ENCODE measurements around the gene STK33.

STK33 gene

DNA sequence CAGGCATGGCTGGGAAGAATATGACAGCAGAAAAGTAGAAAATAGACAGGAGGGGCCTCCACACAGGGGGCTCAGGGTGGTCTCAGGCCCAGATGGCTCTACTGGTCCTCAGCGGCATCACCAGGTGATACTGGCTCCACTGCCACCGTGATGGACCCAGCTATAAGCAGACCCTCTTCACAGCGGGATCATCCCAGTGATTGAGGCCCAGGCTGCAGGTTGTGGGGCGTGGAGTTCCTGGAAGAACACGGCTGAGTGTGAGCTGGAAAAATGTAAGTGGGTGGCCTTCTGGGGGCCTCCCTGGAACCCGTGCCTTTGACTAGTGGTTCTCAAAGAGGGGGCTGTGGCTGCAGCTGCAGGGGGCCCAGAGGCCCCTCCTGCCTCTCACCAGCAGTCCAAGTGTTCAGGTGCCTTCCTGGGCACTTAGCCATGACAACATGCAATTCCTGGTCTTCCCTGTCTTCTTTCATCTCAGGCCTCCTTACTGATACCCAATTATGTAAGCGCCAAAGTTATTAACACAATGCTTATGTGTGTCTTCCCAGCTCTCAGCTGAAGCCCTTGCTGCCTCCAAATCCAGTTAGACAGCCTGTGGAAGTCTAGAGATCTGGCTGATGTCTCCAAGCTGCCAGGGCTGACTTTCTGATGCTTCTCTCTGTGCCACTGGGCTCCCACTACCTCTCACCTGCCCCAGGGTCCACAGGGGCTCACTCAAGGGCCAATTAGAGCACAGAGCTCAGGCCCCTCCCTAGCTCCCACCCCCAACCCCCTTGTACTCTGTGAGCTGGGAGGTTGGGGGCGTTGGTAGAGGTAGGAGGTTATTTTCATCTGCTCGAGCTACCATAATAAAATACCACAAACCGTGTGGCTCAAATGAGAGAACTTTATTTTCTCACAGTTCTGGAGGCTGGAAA lies 220.3 kb downstream of the STK33 start:
- no peak for DNase-seq (ENCODE audit: low read depth in 2 of 2)

GRCh38 chr11:8372641-8373381 lies 221.2 kb downstream of the STK33 start:
- DNase-seq (ENCODE audit: low read depth in 2 of 2): no peak

DNA sequence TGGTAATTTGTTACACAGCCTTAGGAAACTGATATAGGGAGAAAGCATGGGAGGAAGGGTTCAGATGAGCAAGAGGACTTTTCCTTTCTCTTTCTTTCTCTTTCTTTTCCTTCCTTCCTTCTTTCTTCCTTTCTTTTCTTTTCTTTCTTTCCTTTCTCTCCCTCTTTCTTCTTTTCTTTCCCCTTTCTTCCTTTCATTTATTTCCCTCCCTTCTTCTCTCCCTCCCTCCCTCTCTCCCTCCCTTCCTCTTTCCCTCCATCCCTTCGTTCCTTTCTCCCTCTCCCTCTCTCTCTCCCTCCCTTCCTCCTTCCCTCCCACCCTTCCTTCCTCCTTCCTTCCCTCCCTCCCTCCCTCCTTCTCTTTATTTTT lies 222.5 kb downstream of the STK33 start:
- no peak for DNase-seq (ENCODE audit: low read depth in 2 of 2)

- no peak for DNase-seq (ENCODE audit: low read depth in 2 of 2)
These were observed 223.1 kb downstream of the STK33 start for GRCh38 chr11:8370812-8371515.

GRCh38 chr11:8369592-8370205 lies 224.3 kb downstream of the STK33 start:
- no peak for DNase-seq (ENCODE audit: low read depth in 2 of 2)

GRCh38 chr11:8368772-8369171 lies 225.3 kb downstream of the STK33 start:
- no peak for DNase-seq (ENCODE audit: low read depth in 2 of 2)

- no peak for DNase-seq (ENCODE audit: low read depth in 2 of 2)
These were observed 225.8 kb downstream of the STK33 start for GRCh38 chr11:8368194-8368593.

DNA sequence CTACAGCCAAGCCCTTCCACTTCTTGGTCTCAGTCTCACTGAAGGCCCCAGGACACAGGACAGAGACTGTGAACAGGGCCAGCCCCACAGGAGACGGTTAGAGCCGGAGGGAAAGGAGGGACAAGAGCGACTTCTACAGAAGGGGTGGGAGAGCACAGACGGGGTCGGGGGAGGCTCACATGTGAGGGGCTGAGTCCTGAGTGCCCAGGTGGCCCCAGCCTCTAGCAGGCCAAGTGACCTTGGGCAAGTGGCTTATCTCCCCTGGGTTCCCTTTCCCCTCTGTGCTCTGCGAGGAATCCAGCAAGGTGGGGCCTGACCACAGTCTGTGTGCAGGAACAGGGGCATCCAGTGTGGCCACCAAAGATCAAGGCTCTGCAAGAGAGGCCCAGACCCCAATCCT lies 227.7 kb downstream of the STK33 start:
- DNase-seq (ENCODE audit: low read depth in 2 of 2): no peak

DNA sequence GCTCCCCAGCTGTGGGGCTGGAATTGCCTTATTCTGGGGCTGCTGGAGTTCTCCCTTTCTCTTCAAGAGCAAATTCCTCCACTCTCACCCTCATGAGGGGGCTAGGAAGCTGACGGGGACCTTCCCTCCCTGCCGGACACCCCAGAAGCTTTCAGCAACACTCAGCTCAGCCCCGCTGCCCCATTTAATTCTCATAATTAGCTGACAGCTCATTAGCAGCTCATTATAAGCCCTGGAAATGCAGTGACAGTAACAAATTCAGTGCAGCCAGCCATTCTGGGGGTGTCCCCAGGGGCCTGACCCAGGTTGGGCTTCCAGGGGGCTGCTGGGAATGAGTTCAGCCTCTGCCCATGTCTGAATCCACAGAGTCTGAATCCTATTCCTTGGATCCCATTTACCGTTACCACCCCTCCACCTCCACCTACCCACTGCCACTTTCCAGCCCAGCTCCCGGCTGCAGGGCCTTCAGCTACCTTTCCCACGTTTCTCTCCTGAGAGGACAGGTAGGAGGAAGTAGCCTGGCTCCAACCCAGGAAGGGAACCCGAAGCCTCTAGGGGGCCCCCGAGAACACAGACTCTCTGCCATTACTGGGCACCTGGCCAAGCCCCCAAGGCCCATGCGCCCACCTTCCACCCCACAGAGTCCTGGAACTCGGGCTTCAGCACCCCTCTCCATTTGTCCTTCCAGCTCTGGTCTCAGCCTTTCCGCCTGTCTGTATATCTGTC lies 228.6 kb downstream of the STK33 start:
- DNase-seq (ENCODE audit: low read depth in 2 of 2): no peak

- no peak for DNase-seq (ENCODE audit: low read depth in 2 of 2)
These were observed 230.1 kb downstream of the STK33 start for GRCh38 chr11:8363921-8364320.

DNA sequence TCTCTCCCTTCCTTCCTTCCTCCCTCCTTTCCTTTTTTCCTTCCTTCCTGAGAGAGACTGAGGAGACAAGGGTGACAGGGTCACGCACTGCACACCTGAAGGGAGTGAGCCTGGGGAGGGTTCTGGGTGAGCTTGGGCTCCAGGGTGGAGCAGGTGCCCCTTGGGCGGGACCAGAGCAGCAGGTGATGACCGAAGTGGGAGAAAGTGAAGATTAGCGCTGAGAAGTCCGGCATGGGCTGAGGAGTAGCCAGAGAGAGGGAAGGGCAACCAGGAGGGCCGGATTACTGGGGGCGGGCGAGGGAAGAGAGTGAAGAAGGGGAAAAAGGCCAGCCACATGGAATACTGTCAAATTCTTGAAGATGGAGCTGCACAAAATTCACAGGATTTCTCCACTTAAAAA lies 231.1 kb downstream of the STK33 start:
- no peak for DNase-seq (ENCODE audit: low read depth in 2 of 2)

DNA sequence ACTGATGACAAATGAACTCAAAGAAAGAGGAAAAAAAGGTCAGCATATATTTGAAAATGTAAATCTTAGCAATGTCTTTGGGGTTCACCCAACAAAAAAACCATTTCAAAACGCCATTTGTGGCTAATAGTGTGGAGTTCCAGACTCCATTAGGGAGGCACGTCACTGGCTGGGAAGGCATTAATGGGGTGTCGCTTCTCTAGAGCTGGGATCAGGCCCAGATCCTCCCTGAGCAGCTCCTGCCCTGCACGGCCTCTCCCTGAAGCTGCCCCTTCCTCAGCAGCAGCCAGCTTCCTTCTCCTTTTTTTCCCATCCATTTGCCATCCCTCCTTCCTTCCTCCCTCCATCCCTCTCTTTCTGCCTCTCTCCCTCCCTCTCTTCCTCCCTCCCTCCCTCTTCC lies 231.5 kb downstream of the STK33 start:
- DNase-seq (ENCODE audit: low read depth in 2 of 2): no peak

GRCh38 chr11:8361664-8362210 lies 232.3 kb downstream of the STK33 start:
- no peak for DNase-seq (ENCODE audit: low read depth in 2 of 2)

GRCh38 chr11:8361206-8361605 lies 232.8 kb downstream of the STK33 start:
- no peak for DNase-seq (ENCODE audit: low read depth in 2 of 2)

- no peak for DNase-seq (ENCODE audit: low read depth in 2 of 2)
These were observed 233.8 kb downstream of the STK33 start for GRCh38 chr11:8360086-8360828.

DNA sequence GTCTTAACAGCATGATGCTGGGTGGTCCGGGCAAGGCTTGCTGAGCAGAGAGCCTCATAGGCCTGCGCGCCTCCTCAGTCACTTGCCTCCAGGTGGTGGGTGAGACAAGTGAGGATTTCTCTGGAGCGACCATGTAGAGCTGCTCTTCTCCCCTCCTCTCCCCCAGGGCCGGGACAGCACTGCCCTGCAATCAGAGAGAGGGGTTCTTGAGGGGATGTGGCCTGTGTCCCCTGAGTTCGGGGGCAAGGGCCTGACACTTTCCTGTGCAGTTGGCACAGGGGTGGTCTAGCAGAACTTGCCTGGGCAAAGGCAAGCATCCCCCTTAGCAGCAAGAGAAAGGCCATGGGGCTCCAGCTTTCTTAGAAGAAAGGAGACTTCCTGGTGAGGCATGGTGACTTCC lies 234.5 kb downstream of the STK33 start:
- no peak for DNase-seq (ENCODE audit: low read depth in 2 of 2)

DNA sequence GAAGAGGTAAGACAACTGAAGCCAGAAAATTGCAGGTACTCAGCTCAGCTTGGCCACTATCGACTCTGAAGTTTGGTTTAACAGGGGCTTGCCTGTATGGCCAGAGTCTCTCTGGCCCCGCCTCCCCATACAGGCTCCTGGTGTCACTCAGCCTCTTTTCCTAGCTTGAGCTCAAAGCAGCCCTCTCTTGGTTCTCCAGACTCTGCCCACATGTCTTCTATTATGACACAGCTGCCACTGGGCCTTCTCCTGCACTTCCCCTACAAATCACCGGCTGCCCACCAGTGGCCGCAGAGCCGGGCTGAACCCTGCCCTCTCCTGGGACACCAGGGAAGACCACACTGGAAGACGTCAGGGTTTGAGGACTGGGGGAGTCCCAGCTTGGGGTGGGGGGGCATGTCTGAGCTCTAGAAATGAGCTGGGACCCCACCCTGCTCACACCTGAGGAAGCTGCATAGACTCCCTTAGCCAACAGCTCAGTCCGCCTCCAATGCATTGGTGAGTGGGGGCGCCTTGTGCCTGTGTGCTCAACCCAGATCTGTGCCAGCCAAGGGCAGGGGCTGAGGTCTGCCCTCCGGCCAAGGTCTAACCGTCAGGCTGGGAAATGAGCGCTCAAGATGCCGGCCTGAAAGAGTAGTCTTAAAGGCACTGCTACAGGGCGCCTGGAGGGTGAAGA lies 236.0 kb downstream of the STK33 start:
- DNase-seq (ENCODE audit: low read depth in 2 of 2): no peak

DNA sequence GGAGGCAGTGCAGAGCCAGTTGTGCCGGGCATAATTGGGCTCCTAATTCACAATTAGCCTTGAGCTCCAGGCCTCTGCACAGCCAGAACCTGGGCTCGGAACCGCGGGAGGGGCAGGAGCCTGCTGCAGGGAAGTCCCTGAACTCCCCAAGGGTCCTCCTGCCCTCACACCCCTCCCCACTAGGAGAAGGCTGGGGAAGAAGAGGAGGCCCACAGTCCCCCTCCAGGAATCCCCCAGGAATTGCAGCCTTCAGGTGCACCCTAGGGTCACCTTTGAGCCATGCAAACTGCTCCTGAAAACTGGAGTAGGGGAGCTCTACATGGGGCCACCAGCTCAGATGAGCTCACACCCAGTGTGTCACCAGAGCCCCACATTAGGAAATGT lies 236.5 kb downstream of the STK33 start:
- no peak for DNase-seq (ENCODE audit: low read depth in 2 of 2)

GRCh38 chr11:8356721-8357504 lies 237.1 kb downstream of the STK33 start:
- no peak for DNase-seq (ENCODE audit: low read depth in 2 of 2)

Measured in stimulated activated CD4-positive, alpha-beta T cell treated with anti-CD3 and anti-CD28 coated beads, Interleukin-4, amount 100 ng/mL, for 48 hours (primary cell).